MG63 (cell line): ENCODE data around the gene SYNRG. TPM values are rescaled to one million over a fixed set of nuclear protein-coding genes. Genes with fewer than 3 reads are reported as not detected.

Experiments
- DNase-seq: peaks from one replicate; pipeline ENCODE4 v3.0.0-alpha.2; 2020
- H3K27me3 ChIP-seq: fragments of 250-450 bp; sonication (Bioruptor Pico); 2 replicates; pipeline ENCODE4 v1.5.1; 2020; ENCODE audit warnings: mild to moderate bottlenecking, moderate library complexity
- H3K36me3 ChIP-seq: fragments of 250-450 bp; sonication (Bioruptor Pico); 2 replicates; pipeline ENCODE4 v1.5.1; 2020; ENCODE audit warnings: mild to moderate bottlenecking, moderate library complexity
- H3K4me3 ChIP-seq: fragments of 250-450 bp; sonication (Bioruptor Pico); 2 replicates; pipeline ENCODE4 v1.5.1; 2020; ENCODE audit warnings: mild to moderate bottlenecking, moderate library complexity
- H3K9me3 ChIP-seq: fragments of 250-450 bp; sonication (Bioruptor Pico); 2 replicates; pipeline ENCODE4 v1.5.1; 2020; ENCODE audit warnings: mild to moderate bottlenecking, moderate library complexity
- total RNA-seq: library from RNA; depleted of rRNA; stranded (reverse); fragments of >200 nt; shearing (Covaris generic); gene quantifications from 2 replicates; pipeline ENCODE4 v1.2.3, GENCODE V29; 2014; ENCODE audit warnings: low replicate concordance

The SYNRG gene
- total RNA-seq, 1 experiment from 2014 or later, result 8.3 TPM

DNA sequence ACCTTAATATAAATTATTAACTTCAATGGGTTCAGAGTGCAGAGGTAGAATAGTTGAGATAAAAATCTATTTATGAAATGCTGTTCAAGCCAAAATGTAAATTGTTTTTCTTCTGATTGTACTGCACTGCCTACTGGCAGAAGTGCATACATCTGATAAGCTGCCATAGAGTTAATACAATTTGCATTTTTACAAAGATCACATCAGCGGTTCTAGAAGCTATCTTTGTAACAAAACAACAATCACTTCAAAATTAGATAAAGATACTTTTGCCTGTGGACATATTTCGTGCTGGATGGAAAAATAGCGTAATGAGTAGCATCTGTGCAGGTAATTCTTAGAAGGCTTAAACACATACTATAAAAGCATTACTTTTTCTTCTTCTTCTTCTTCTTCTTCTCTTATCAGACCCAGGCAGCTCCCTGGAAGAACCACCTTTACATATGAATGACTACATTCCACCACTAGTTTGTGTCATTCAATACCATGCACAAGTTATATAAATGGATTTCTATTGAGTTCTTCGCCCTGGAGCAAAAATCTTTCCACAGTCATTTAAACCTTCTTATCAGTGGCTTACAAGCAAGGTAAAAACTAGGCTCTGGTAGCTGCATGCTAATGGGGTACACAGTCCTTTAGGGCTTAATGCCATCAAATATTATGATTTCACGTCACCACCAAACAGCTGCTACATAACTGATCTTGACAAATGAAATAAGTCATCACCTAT lies 47.0 kb downstream of the SYNRG start:
- no peak overlapping the region for H3K4me3 ChIP-seq
- H3K36me3 ChIP-seq, result peaks cover 36% of the 10 kb centered on the region
- H3K27me3 ChIP-seq, result no peaks in the 10 kb centered on the region
- no peaks in the 10 kb centered on the region for H3K9me3 ChIP-seq
- DNase-seq, result no peak

DNA sequence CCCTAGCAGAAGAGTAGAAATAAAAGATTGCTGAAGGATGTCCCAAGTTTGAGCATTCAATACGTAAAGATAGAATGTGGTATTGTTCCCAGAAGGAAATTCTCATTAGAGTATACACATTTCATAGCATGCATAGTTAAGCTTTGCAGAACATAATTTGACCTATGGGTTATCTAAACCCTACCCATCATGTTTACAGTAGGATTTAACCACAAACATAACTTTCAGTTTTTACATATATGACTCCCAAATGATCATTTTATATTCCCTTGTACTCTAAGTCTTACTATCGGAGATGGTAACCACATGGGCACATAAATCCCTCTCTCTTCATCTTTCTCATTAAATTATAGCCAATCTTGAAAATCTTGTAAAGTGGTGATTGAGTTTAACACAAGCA lies 50.9 kb downstream of the SYNRG start:
- Histone ChIP-seq H3K36me3 (peaks cover 39% of the 10 kb centered on the region), H3K4me3 (no peak overlapping the region), H3K27me3 (no peaks in the 10 kb centered on the region), H3K9me3 (no peaks in the 10 kb centered on the region)
- no peak for DNase-seq

DNA sequence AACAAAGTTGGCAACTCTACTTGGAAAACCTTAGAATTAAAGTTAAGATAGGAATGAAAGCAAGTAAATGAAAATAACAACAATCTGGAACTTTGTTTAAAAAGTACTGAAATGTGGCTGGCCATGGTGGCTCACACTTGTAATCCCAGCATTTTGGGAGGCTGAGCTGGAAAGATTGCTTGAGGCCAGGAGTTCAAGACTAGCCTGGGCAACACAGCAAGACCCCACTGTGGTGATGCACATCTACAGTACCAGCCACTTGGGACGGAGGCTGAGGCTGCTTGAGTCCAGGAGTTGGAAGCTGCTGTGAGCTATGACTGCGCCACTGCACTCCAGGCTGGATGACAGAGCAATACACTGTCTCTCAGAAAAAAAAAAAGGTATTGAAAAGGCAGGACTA lies 51.7 kb downstream of the SYNRG start:
- no peak for DNase-seq
- Histone ChIP-seq H3K27me3 (no peaks in the 10 kb centered on the region), H3K9me3 (no peaks in the 10 kb centered on the region), H3K36me3 (peaks cover 43% of the 10 kb centered on the region), H3K4me3 (no peak overlapping the region)

GRCh38 chr17:37555386-37555785 lies 53.8 kb downstream of the SYNRG start:
- H3K9me3 ChIP-seq, result no peaks in the 10 kb centered on the region
- DNase-seq, result no peak
- H3K27me3 ChIP-seq, result no peaks in the 10 kb centered on the region
- H3K36me3 ChIP-seq, result peaks cover 30% of the 10 kb centered on the region
- H3K4me3 ChIP-seq, result no peak overlapping the region

- no peaks in the 10 kb centered on the region for H3K27me3 ChIP-seq
- no peak for DNase-seq
- no peak overlapping the region for H3K4me3 ChIP-seq
- no peaks in the 10 kb centered on the region for H3K9me3 ChIP-seq
- H3K36me3 ChIP-seq, result peaks cover 25% of the 10 kb centered on the region
These were observed 55.7 kb downstream of the SYNRG start for GRCh38 chr17:37553401-37553966.

DNA sequence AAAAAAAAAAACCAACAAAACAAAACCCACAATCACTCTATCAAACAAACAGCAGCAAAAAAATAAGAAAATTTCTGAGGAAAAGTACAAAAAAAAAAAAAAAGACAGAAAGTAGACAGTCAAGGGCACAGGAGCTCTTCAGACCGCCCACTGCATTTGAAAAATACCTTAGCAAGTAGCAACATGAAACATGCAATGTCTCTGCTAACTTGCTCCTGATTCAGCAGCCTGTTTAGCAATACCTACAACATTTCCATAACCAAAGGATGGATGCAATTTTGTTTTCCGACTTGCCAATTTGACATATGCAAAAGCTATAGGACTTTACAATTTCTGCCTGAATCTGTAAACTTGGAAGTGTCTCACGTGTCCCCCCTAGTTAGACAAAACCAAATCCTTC lies 57.4 kb downstream of the SYNRG start:
- Histone ChIP-seq H3K27me3 (no peaks in the 10 kb centered on the region), H3K9me3 (no peaks in the 10 kb centered on the region), H3K36me3 (peaks cover 16% of the 10 kb centered on the region), H3K4me3 (no peak overlapping the region)
- no peak for DNase-seq

GRCh38 chr17:37547986-37548385 lies 61.2 kb downstream of the SYNRG start:
- H3K27me3 ChIP-seq, result no peaks in the 10 kb centered on the region
- DNase-seq, result no peak
- H3K4me3 ChIP-seq, result no peak overlapping the region
- no peaks in the 10 kb centered on the region for H3K9me3 ChIP-seq
- H3K36me3 ChIP-seq, result peaks cover 11% of the 10 kb centered on the region

DNA sequence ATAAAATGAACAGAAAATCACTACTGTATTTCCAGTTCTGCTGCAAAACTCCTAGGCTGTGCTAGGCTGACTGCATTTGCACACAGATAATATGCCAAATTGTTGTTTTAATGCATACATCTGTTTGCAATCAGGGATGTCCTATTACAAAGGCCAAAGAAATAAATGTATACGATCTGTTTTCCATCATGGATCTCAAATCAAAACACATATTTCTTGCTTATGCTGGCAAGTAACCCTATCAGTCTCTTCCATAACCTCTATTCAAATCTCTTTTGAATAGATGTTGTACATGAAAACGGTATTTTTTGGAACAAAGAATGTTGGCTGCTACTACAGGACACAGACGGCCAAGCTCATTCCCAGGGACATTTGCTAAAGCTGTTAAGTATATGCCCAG lies 62.9 kb downstream of the SYNRG start:
- Histone ChIP-seq H3K4me3 (no peak overlapping the region), H3K27me3 (no peaks in the 10 kb centered on the region), H3K9me3 (no peaks in the 10 kb centered on the region), H3K36me3 (peaks cover 20% of the 10 kb centered on the region)
- no peak for DNase-seq

GRCh38 chr17:37545486-37545885 lies 63.7 kb downstream of the SYNRG start:
- DNase-seq, result no peak
- H3K9me3 ChIP-seq, result no peaks in the 10 kb centered on the region
- H3K36me3 ChIP-seq, result peaks cover 27% of the 10 kb centered on the region
- H3K4me3 ChIP-seq, result no peak overlapping the region
- no peaks in the 10 kb centered on the region for H3K27me3 ChIP-seq

DNA sequence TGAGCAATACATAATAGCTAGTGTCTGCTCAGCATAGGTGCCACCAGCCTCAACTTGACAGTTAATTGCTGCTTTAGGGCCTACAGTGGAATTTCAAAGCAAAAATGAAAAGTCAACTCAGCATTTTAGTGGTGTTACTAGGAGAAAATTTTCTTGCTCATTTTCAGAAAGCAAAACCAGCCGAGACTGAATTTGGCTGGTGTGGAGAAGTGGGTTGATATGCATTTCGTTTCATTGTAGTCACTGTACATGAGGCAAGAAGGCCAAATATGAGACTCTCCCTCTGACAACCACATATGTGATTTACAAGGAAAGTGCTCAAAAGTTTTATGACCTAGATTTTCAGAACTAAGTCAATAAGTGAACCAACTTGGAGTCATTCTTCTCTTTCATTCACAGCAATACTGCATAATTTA lies 65.6 kb downstream of the SYNRG start:
- no peaks in the 10 kb centered on the region for H3K9me3 ChIP-seq
- no peak for DNase-seq
- no peak overlapping the region for H3K4me3 ChIP-seq
- H3K36me3 ChIP-seq, result peaks cover 35% of the 10 kb centered on the region
- no peaks in the 10 kb centered on the region for H3K27me3 ChIP-seq

DNA sequence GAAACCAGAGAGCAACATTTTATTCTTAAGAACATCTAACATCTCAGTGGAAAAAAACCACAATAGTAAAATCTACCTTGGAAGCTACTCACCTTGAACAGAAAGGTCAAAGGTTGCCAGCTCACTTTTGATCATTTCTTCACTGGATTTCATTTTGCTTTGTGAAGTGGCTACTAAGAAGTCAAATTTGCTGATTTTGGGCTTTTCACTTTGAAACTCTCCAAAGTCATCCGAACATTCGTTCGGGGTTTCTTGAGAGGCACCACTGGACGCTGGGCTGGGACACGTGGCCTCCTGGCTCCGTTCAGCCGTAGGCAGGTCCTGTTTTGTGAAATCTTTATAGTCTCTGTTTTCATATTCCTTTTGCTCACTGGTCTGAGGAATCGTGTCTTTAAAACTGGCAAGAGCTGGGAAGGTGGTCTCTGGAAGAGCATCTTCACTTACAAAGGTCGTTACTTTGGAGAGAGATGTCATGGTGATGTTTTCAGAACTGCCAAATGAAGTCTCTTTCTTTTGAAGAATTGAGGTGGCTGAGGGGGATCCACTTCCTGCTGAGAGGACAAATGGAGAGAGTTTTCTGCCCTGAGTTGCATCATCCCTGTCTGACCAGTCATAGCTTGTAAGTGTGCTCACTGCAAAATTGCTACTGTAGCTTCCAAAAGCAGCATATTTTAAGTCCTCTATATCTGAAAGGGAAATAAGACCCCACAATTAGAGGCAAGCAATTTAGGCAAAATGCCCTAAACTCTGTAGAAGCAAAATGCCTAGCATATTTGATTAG lies 67.1 kb downstream of the SYNRG start:
- Histone ChIP-seq H3K27me3 (no peaks in the 10 kb centered on the region), H3K4me3 (no peak overlapping the region), H3K36me3 (peaks cover 40% of the 10 kb centered on the region), H3K9me3 (no peaks in the 10 kb centered on the region)
- no peak for DNase-seq

DNA sequence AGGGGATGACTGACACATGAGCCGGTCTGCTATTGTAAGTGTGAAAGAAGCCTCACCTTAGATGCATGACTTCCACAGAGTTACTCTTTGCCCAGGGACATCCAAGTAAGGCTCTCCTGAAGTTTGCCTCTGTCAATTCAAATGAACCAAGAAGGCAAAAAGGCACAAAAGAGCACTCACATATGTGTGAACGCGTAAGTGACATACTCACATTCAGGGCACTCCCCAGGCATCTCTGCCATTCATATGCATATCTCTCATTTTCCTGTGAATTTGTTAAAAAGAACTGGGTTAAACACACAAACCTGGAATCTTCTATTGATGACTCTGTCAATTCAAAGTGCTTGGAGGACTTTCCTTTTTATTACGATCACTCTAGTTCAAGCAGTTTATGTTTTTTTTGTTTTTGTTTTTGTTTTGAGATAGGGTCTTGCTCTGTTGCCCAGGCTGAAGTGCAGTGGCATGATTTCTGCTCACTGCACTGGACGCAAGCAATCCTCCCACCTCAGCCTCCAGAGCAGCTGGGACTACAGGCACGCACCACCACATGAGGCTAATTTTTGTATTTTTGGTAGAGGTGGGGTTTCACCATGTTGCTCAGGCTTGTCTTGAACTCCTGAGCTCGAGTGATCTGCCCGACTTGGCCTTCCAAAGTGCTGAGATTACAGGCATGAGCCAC lies 70.1 kb downstream of the SYNRG start:
- DNase-seq, result no peak
- no peaks in the 10 kb centered on the region for H3K27me3 ChIP-seq
- peaks cover 53% of the 10 kb centered on the region for H3K36me3 ChIP-seq
- no peaks in the 10 kb centered on the region for H3K9me3 ChIP-seq
- no peak overlapping the region for H3K4me3 ChIP-seq

DNA sequence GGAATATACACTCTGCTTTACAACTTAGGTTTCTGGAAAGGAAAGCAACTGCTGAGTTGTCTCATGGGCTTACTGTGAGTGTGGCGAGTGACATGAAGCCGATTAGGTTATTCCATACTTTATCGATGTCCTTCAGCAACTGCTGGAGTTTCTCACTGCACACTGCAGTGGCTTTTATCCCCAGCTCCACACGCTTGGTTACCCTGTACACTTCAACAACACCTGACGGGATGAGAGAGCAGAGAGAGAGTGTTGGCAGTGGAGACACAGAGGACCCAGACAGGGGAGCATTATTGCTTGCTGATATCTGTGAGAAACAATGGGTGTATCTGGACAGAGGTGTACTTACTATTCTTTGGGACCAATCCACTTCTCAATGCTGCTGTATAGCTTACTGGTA lies 73.3 kb downstream of the SYNRG start:
- Histone ChIP-seq H3K4me3 (no peak overlapping the region), H3K36me3 (peaks cover 38% of the 10 kb centered on the region), H3K27me3 (no peaks in the 10 kb centered on the region), H3K9me3 (no peaks in the 10 kb centered on the region)
- no peak for DNase-seq

- no peak overlapping the region for H3K4me3 ChIP-seq
- no peak for DNase-seq
- H3K27me3 ChIP-seq, result no peaks in the 10 kb centered on the region
- H3K36me3 ChIP-seq, result peaks cover 42% of the 10 kb centered on the region
- no peaks in the 10 kb centered on the region for H3K9me3 ChIP-seq
These were observed 76.5 kb downstream of the SYNRG start for GRCh38 chr17:37532756-37533155.

- no peak for DNase-seq
- Histone ChIP-seq H3K36me3 (peaks cover 29% of the 10 kb centered on the region), H3K9me3 (no peaks in the 10 kb centered on the region), H3K27me3 (no peaks in the 10 kb centered on the region), H3K4me3 (no peak overlapping the region)
These were observed 78.8 kb downstream of the SYNRG start for GRCh38 chr17:37530420-37530819.

DNA sequence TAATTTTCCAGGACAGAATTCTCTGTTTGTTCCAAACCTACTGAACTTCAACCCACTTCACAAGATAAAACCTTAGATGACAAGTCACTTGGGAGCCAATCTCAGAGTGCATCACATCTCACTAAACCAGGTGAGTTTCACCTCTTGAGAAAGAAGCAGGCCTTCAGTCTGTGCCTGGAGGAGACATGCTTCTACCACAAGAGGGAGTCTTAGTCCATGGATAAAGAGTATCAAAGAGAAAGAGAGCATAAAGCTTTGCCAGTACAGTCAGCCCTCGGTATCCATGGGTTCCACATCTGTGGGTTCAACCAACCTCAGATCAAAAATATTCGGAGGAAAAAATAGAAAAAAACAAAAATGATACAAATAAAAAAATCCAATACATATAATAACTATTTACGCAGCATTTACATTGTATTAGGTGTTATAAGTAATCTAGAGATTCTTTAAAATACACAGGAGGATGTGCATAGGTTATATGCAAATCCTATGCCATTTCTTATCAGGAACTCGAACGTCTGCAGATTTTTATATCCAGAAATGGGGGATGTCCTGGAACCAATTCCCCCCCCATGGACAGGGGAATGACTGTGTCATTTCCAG lies 81.9 kb downstream of the SYNRG start:
- H3K36me3 ChIP-seq, result peaks cover 40% of the 10 kb centered on the region
- no peaks in the 10 kb centered on the region for H3K27me3 ChIP-seq
- no peak for DNase-seq
- no peaks in the 10 kb centered on the region for H3K9me3 ChIP-seq
- H3K4me3 ChIP-seq, result no peak overlapping the region

DNA sequence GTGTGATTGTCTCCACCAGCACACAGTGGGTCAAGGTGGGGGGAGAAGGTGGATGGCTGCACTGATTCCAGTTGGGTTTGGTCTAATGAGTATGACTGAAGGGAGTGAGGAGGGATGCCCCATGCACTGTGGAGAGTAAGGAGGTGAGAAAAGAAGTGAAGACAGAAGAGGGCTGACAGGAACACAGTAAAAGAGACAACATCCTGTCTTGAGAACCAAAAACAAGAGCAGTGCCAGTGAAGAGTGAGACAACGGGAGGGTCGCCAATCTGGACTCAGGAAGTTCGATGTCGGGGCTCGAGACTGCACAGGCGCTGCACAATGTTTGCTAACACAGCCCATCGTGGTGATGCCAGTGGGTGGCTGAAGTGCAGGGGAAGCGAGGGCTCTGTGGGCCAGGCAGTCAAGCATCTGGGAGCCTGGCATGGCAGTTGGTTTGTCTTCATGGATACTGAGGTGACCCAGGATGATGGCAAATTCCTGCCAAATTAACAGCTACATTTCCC lies 85.5 kb downstream of the SYNRG start:
- no peak for DNase-seq
- H3K4me3 ChIP-seq, result no peak overlapping the region
- no peaks in the 10 kb centered on the region for H3K27me3 ChIP-seq
- H3K9me3 ChIP-seq, result no peaks in the 10 kb centered on the region
- peaks cover 24% of the 10 kb centered on the region for H3K36me3 ChIP-seq
